ENCODE measurements around the gene DEAF1.
"Not testable (repeated sequence)": the region's sequence is repeated elsewhere in the genome, so short reads cannot be mapped to it uniquely, and the experiment has no call there.

The DEAF1 gene

DNA sequence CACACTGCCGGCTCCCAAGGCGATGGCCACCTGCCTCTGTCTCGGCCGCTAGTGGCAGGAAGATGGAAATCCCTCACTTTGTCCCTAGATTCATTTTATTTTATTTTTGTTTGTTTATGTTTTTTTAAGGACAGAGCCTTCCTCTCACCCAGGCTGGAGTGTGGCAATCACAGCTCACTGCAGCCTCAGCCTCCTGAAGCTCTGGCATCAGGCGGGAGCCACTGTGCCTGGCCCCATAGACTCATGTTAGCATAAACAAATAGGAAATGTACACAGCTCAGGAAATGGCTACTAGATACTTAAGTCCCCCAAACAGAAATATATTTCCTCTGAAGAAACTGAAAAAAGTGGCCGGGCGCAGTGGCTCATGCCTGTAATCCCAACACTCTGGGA lies 4.1 kb upstream of the DEAF1 start:
- no peak for DNase-seq

DNA sequence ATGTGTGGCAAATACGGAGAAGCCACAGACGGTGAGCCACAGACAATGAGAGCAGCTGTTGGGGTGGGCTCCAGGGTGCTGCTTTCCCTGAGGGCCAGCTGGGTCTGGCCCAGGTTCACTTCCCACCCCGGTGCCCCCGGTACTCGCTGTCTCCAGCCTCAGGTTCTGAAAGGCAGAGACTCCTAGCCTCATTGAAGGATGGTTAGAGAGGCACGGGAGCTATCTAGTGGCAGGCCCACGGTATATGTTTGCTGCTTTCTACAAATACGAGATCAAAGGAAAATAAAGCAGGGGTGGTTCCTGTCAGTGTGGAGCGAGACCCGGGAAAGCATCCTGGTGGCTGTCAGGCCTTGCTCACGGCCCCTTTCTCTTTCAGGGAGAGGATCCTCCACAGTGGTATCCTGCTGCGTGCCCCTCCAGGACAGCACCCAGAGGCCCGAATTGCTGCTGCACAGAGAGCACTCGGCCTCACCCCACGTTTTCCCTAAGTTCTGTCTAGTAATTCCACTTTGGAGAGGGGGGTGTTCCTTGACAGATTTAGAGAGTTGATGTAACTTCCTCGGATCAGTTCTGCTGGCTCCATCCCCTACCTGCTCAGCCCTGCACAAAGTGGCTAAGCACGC lies 3.6 kb upstream of the DEAF1 start:
- DNase-seq, result no peak

GRCh38 chr11:697811-698311 lies 2.8 kb upstream of the DEAF1 start:
- no peak for DNase-seq

DNA sequence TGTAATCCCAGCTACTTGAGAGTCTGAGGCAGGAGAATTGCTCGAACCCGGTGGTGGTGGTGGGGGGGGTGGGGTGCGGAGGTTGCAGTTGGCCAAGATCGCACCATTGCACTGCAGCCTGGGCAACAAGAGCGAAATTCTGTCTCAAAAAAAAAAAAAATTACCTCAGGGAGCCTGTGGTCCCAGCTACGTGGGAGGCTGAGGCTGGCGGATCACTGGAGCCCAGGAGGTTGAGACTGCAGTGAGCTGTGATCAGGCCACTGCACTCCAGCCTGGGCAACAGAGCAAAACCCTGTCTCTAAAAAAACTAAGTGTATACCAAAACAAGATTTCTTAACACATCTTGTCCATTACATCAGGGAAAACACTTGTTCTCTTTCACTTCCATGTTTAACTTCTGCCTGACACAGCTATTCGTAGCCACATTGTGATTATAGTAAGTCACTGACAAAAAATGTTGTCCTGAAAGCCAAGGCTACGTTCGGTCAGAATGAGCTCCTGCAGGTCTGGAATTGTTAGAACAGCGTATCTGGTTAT lies 2.0 kb upstream of the DEAF1 start:
- DNase-seq, result no peak

GRCh38 chr11:695538-696248 lies 671 bp upstream of the DEAF1 start, which contains the start of gene TMEM80:
TMEM80 (plus strand) TSS chr11:695816; CDS start chr11:695828, 12 bp downstream.
- DNase-seq, result peak; percentile 83

GRCh38 chr11:695288-695537 lies 191 bp upstream of the DEAF1 start:
- no peak for DNase-seq

DNA sequence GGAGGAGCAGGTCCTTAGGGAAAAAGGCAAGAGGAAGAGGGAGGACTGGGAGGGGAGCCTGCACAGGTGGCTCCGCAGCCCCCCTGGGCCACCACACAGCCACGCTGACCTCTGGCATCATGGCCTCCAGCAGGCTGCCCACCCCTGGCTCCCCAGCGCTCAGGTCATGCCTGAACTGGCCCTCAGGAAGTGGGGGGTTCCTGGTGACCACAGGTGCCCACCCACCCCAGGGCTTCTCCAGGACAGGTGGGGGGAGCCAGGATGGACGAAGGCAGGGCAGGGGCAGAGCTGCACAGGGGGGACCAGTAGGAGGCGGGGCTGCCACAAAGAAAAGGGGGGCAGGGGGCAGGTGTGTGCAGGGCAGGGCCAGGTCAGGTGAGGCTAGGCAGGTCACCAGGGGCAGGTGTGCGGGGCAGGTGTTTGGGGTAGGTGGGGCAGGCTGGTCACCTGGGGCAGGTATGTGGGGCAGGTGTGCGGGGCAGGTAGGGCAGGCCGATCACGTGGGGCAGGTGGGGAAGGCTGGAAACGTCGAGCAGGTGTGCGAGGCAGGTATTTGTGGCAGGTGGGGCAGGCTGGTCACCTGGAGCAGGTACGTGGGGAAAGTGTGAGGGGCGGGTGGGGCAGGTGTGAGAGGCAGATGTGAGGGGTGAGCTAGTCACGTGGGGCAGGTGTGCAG lies 997 bp downstream of the DEAF1 start:
- no peak for DNase-seq

DNA sequence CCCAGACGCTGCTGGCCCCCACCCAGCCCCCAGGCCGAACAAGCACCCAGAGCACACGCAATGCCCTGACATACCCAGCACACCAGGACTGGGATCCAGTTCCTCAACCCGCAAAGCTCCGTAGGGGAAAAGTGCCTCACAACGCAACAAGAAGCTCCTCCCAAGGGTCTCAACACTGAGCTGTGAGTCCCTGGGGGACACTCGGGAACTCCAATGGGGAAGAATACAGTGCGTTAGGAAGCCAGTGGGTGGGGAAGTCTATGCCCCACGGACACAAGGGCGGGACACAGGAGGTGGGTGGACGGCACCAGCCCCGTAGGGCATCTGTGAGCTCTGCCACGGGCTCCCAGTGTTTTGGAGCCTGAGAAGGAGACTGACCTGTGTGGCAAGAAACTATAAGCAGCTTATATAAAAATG lies 1.6 kb downstream of the DEAF1 start:
- no peak for DNase-seq

DNA sequence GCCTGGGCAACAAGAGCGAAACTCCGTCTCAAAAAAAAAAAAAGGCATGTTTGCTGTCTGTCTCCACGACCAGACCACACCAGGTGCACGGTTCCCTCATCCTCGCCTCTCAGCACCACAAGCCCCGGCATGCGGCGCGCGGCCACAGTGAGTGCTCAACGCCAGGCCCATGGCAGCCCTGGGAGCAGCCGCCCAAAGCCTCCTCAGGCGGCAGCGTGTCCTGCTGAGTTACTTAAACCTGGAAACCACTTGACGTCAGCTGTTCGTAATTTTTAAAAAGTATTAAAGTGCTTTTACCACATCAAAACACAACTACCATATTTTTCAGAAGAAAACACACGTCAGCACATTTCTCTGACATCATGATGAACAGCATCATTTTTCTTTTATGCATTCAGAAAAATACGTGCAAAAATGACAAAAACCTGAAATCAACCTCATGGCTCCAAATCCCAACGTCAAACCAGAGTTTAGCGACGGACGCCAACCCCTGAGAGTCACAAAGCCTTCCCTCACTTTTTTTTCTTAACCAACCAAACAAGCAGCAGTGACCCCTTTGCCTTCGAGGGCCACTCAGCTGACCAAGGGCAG lies 2.1 kb downstream of the DEAF1 start:
- no peak for DNase-seq

DNA sequence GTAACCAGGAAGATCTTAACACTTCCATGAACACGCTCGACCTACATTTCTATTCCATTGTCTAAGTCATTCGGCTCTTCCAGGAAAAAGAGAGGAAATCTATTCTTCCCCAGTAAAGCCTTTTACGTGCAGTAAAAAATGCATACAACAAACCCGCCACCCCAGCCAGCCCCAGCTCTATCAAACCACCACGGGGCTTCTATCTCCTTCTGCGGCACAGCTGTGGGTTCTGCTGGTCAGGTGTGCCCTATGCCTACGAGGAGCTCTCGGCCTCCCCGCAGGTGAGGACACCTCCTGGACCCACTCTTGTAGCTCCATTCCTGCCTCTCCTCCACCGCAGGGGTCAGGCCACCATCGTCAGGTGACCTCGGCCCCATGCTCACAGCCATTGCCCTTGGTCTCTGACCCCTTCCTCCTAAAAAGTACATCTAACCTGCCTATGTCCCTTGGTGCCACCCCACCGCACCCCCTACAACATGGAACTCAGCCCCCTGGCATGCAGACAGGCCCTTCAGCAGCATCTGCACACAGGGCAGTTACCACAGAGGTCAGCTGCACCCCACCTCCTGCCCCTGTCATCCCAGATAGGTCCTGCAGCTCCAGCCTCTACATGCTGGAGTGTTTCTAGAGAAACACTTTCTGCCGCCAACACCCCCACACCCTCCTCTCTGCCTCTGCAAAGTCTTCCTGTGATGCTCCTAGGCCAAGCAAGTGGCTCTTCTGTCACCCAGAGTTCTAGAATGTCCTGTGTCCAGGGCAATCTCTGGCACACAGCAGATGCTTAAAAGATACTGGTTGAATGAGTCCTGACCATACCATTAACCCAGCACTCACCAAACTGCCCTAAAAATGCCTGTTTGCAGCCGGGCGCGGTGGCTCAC lies 3.1 kb downstream of the DEAF1 start:
- DNase-seq, result no peak

DNA sequence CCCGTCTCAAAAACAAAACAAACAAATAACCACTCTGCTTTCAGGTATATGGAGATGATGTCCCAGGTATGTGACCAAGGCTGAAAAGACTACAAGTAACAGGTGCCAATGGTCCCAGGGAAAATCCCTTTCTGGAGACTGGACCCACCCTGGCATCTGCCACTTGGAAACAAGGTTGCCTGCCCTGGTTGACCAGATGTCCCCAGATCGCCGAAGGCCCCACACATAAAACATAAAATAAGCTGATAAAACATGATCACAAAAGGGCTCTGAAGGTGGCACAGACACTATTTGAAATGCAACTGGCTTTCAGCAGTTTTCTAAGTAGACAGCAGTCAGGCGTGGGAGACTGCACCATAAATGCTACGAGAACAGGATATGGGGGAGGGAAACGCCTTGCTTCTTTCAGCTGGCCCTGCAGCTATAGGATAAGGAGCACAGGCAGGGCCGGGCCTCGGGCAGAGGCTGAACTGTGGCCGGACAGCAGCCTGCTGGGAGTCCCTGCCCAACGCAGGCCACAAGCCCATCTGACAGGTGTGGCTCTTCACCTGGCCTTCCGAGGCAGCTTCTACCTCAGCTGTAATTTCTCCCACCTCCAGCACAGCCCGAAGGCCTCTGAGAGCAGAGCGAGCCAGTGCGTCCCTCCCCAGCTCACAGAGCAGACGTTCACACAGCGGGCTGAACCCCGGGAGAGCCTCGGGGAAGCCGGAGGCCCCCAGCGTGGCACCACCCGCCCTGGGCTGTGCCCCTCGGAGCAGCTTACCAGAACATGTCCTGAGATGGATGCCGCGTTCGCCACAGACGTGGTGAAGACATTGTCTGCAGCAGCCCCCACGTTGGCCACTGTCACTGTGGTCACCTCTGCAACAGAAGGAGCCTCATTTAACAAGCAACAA lies 4.0 kb downstream of the DEAF1 start:
- DNase-seq, result no peak

- DNase-seq, result not testable (repeated sequence)
These were observed 4.8 kb downstream of the DEAF1 start for GRCh38 chr11:690244-690643.

GRCh38 chr11:689625-690024 lies 5.4 kb downstream of the DEAF1 start:
- no peak for DNase-seq

DNA sequence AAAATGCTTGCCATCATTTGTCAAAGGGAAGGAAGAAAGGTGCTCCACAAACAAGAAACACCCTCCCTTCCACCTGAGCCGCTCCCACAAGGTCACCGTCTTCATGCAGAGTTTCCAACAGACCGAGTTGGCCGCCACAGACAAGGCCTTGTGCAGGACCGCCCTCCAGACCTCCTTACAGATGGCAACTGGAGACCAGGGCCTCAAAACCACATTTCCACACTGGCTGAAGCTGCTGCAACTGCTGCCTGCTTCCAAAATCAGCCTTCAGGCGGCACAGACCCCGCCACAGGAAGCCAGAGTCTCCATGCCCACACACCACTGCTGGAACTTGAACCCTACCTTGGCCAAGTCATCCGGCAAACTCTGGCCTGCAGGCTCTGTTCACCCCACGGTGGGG lies 6.3 kb downstream of the DEAF1 start:
- DNase-seq, result no peak

- no peak for DNase-seq
These were observed 7.3 kb downstream of the DEAF1 start for GRCh38 chr11:687751-688150.

DNA sequence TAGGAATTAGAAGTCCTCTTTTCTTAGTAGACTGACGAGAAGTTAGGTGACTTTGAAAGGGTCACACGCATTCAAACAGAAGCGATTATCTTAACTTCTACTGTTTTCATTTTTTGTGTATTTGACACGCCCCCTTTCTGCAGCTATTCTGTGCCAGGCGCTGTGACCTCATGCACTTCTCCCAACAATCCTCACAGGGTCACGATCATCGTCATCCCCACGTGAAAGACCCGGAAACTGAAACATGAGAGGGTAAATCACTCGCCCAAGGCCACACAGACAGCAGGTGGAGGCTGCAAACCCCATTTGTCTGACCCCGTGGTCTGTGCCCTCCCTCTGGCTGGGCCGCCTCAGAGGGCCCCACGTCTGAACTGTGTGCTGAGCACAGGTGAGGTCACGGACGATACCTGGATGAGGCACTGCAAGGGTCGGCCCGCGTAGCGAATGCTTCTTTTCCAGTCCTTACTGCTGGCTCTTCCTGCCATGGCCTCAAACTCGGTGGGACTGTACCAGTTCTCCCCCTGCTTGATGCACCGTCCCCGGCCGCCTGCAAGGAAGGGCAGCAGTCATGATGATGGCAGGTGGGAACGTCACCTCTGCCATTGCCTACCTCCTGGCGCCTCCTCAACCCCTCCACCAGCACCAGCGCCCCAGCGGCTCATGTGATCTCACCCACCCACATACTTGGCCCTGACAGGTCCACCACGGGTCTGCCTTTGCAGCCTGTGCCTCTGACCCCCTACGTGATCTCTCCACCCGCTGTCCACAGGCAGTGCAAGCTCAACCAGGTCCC lies 8.4 kb downstream of the DEAF1 start:
- no peak for DNase-seq

DNA sequence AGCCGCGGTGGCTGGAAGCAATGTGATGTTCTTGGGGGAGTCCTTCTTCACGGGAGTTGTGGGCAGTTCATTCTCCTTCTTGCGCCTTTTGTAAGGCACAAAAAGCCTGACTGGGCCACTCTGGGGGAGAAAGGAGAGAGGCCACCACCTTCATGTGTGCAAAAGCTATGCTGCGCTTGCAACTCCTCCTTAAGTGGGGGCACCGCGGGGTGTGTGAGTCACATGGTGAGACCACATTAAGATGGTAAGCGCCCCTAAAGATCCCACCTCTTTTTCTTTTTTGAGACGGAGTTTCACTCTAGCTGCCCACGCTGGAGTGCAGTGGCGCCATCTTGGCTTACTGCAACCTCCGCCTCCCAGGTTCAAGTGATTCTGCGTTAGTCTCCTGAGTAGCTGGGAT lies 14.1 kb downstream of the DEAF1 start:
- no peak for DNase-seq

GRCh38 chr11:680476-680875 lies 14.5 kb downstream of the DEAF1 start:
- no peak for DNase-seq

DNA sequence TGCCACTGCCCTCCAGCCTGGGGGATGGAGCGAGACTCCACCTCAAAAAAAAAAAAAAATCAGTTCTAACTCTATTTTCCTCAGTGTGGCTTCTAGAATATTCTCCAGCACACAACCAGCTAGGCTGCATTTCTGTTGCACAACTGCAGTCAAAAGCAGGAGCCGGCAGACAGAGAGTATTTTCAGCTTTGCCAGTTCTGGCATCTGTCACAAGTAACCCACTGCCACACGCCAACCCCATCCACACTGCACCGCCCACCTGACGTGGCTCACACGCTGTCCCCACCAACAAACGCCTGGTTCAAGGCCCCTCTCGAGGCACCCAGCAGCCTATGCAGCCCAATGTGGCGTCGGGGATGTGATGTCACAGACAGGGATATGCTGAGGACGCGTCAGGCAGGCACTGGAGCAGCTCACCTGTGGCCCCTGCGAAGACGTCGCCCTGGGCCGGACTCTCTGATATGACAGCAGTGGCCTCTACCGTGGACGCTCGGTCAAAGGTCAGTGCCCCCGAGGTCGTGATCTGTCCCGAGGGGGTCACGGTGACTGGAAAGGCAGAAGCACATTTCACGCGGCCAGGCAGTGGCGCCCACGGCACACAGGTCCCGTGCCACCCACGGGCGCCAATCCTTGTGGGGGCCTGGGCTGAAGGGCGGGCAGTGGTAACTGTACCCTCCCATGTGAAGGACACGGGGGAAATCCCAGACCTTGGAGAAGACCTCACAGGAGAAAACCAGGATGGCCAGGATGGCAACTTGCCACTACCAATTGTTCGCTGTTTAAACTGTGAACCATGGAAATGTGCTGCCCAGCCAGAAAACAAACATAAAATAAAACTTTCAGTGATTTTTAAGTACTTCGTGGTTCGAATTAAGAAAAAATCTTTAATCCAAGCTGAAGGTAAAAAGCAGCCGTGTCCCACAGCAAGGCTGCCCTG lies 15.5 kb downstream of the DEAF1 start:
- no peak for DNase-seq

DNA sequence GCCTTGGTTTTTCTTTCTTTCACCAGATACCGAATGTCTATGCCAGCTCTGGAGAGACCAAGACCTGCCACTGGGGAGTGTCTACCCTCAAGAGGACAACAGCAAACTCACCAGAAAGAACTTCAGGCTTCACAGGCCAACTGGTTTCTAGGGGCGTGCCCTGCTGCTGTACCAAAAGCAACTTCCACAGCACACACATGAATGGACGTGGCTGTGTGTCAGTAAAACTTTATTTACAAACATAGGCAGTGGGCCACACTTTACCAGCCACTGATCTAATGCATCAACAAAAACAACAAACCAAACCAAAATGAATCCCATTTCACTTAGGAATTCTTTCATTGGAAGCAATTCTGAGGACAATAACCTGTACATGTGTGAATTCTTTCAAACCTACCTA lies 16.7 kb downstream of the DEAF1 start:
- DNase-seq, result no peak
